Activated T-helper 1 cell treated with anti-CD3 and anti-CD28 coated beads, Interleukin-12 subunit alpha, Interleukin-12 subunit beta, Interleukin-2, Interleukin-4 antibody, amounts not matched to agents 30 ng/mL and 10 ng/mL and 1 ng/mL, durations not matched to agents 14 hours and 24 hours and 36 hours (primary cell): ENCODE measurements around the gene PMPCA. TPM values are rescaled to one million over a fixed set of nuclear protein-coding genes. Genes with fewer than 3 reads are reported as not detected.

Experiments
- DNase-seq: peaks from one replicate; pipeline ENCODE4 v3.0.0; 2021; ENCODE audit warnings: low spot score
- H3K27ac Mint-ChIP-seq: one replicate; pipeline ENCODE4 v1.8.0; 2021; ENCODE audit warnings: mild to moderate bottlenecking, mixed read lengths
- H3K27me3 Mint-ChIP-seq: one replicate; pipeline ENCODE4 v1.8.0; 2022; ENCODE audit warnings: mild to moderate bottlenecking, moderate library complexity, mixed read lengths; ENCODE audit not compliant: insufficient read depth
- H3K36me3 Mint-ChIP-seq: one replicate; pipeline ENCODE4 v1.8.0; 2021; ENCODE audit warnings: low read depth, mixed read lengths
- H3K4me1 Mint-ChIP-seq: one replicate; pipeline ENCODE4 v1.8.0; 2021; ENCODE audit warnings: low read depth, mixed read lengths
- H3K4me3 Mint-ChIP-seq: one replicate; pipeline ENCODE4 v1.8.0; 2021; ENCODE audit warnings: mild to moderate bottlenecking, moderate library complexity, mixed read lengths
- H3K9me3 Mint-ChIP-seq: one replicate; pipeline ENCODE4 v1.8.0; 2021; ENCODE audit warnings: mixed read lengths
- intact Hi-C: fragments of 100-400 bp; cut with micrococcal nuclease; formaldehyde crosslinking; loops from one replicate; pipeline ENCODE4 v1.15.1; 2024
- total RNA-seq: library from RNA; stranded (reverse); gene quantifications from 2 replicates; pipeline ENCODE4 v1.2.3, GENCODE V29; 2022

The PMPCA gene
- total RNA-seq, 1 donor from 2014 or later: 104 TPM

- no peak overlapping the region for H3K4me3 Mint-ChIP-seq
- intact Hi-C loops: no loop called here
- no peak overlapping the region for H3K27ac Mint-ChIP-seq
- H3K27me3 Mint-ChIP-seq: no peaks in the 10 kb centered on the region
- H3K4me1 Mint-ChIP-seq: no peaks in the 10 kb centered on the region
- no peak for DNase-seq
- peaks cover 33% of the 10 kb centered on the region for H3K36me3 Mint-ChIP-seq
- H3K9me3 Mint-ChIP-seq: no peaks in the 10 kb centered on the region
Observed at GRCh38 chr9:136392538-136393449, 17.7 kb upstream of the PMPCA start.

GRCh38 chr9:136393531-136393930 lies 16.9 kb upstream of the PMPCA start:
- Mint-ChIP-seq H3K27me3 (no peaks in the 10 kb centered on the region), H3K4me1 (peaks cover 4% of the 10 kb centered on the region), H3K27ac (no peak overlapping the region), H3K9me3 (no peaks in the 10 kb centered on the region), H3K36me3 (peaks cover 33% of the 10 kb centered on the region), H3K4me3 (no peak overlapping the region)
- no peak for DNase-seq
- intact Hi-C loops: no loop called here

- no peaks in the 10 kb centered on the region for H3K9me3 Mint-ChIP-seq
- DNase-seq: no peak
- intact Hi-C loops: no loop called here
- peaks cover 35% of the 10 kb centered on the region for H3K36me3 Mint-ChIP-seq
- no peaks in the 10 kb centered on the region for H3K27me3 Mint-ChIP-seq
- H3K4me1 Mint-ChIP-seq: peaks cover 13% of the 10 kb centered on the region
- no peak overlapping the region for H3K27ac Mint-ChIP-seq
- H3K4me3 Mint-ChIP-seq: no peak overlapping the region
Observed at GRCh38 chr9:136394312-136395019, 16.0 kb upstream of the PMPCA start.

DNA sequence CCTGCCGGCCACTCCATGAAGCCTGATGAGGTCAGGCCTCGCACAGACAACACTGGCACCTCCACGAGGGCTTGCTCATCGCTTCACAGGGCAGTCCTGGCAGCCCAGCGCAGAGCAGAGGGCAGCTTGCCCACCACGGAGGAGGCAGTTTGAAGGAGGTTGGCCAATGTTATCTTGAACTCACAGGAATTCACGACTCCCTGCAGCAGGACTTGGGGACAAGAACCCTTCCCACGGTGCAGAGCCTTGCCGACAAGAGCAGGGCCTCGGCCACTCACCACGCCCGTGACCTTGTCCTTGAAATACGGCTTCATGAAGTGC lies 15.5 kb upstream of the PMPCA start:
- H3K27ac Mint-ChIP-seq: no peak overlapping the region
- intact Hi-C loops: no loop called here
- H3K9me3 Mint-ChIP-seq: no peaks in the 10 kb centered on the region
- no peak overlapping the region for H3K4me3 Mint-ChIP-seq
- peaks cover 13% of the 10 kb centered on the region for H3K4me1 Mint-ChIP-seq
- H3K27me3 Mint-ChIP-seq: no peaks in the 10 kb centered on the region
- no peak for DNase-seq
- H3K36me3 Mint-ChIP-seq: peaks cover 32% of the 10 kb centered on the region

DNA sequence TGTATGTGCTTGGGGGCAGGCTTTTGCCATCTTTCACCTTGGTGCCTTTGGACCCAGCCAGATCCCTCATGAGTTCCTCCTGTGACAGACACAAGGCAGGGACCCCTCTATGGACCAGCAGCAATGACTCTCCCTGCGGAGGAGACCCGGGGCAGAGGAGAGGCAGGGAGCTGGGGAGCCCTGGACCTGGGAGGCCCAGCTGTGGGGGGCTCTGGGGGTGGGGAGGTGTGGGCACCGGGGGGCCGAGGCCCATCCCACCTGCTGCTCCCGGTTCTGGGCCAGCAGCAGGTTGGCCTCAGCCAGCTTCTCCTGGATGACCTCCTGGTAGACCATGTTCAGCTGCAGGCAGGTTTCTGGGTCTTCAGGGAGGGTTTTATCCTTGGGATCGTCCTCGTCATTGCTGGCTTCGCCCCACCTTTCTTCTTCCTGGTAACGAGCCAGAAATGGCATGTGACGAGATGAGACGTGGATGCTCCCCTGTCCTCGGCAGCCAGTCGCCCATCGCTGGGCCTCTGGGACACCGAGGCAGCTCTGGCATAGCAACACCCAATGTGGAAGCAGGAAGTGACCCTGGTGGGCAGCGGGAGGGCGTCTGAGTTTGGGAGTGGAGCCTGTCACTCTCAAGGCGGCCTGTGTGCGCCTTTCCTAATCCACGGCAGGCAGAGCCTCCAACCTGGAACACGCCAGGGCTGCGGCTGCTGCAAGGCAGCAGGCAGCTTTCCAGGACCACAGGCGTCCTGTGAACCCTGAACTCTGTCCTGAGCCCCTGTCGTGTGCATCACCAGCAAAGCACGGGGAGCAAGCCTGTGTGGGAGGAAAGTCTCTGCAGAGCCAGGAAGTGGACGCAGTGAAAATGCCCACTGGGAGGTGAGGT lies 14.9 kb upstream of the PMPCA start:
- peaks cover 13% of the 10 kb centered on the region for H3K4me1 Mint-ChIP-seq
- intact Hi-C loops: no loop called here
- H3K9me3 Mint-ChIP-seq: no peaks in the 10 kb centered on the region
- no peak overlapping the region for H3K27ac Mint-ChIP-seq
- DNase-seq: no peak
- H3K27me3 Mint-ChIP-seq: no peaks in the 10 kb centered on the region
- no peak overlapping the region for H3K4me3 Mint-ChIP-seq
- peaks cover 31% of the 10 kb centered on the region for H3K36me3 Mint-ChIP-seq

GRCh38 chr9:136396219-136396515 lies 14.3 kb upstream of the PMPCA start:
- H3K4me1 Mint-ChIP-seq: peaks cover 13% of the 10 kb centered on the region
- no peak for DNase-seq
- H3K36me3 Mint-ChIP-seq: peaks cover 30% of the 10 kb centered on the region
- intact Hi-C loops: no loop called here
- H3K9me3 Mint-ChIP-seq: no peaks in the 10 kb centered on the region
- H3K27me3 Mint-ChIP-seq: no peaks in the 10 kb centered on the region
- no peak overlapping the region for H3K4me3 Mint-ChIP-seq
- H3K27ac Mint-ChIP-seq: no peak overlapping the region

GRCh38 chr9:136397643-136398042 lies 12.8 kb upstream of the PMPCA start:
- intact Hi-C loops: no loop called here
- DNase-seq: no peak
- no peak overlapping the region for H3K27ac Mint-ChIP-seq
- H3K9me3 Mint-ChIP-seq: no peaks in the 10 kb centered on the region
- H3K27me3 Mint-ChIP-seq: no peaks in the 10 kb centered on the region
- H3K36me3 Mint-ChIP-seq: peaks cover 31% of the 10 kb centered on the region
- H3K4me1 Mint-ChIP-seq: peaks cover 18% of the 10 kb centered on the region
- H3K4me3 Mint-ChIP-seq: no peak overlapping the region

- Mint-ChIP-seq H3K4me3 (peak overlapping the region; percentile 91), H3K9me3 (no peaks in the 10 kb centered on the region), H3K36me3 (peaks cover 33% of the 10 kb centered on the region), H3K27ac (no peak overlapping the region), H3K4me1 (peaks cover 20% of the 10 kb centered on the region), H3K27me3 (no peaks in the 10 kb centered on the region)
- intact Hi-C loops: no loop called here
- DNase-seq: no peak
Observed at GRCh38 chr9:136398286-136398685, 12.2 kb upstream of the PMPCA start.

- Mint-ChIP-seq H3K9me3 (no peaks in the 10 kb centered on the region), H3K4me1 (peaks cover 31% of the 10 kb centered on the region), H3K27ac (peak overlapping the region; percentile 76), H3K4me3 (peak overlapping the region; percentile 91), H3K27me3 (no peaks in the 10 kb centered on the region), H3K36me3 (peaks cover 42% of the 10 kb centered on the region)
- intact Hi-C loops: loop anchor here (1.0 to 5.0 kb wide), 9 partner anchors 11 to 492 kb away; partner anchors contain the start of genes CAMSAP1, DNLZ, ENTR1 and PMPCA
- peak; percentile 26 for DNase-seq
Observed at GRCh38 chr9:136399176-136400037, 11.1 kb upstream of the PMPCA start.

- Mint-ChIP-seq H3K27me3 (no peaks in the 10 kb centered on the region), H3K36me3 (peaks cover 48% of the 10 kb centered on the region), H3K4me3 (peak within 1 kb of the TSS; percentile 91), H3K27ac (peak within 1 kb of the TSS; percentile 76), H3K9me3 (no peaks in the 10 kb centered on the region), H3K4me1 (peaks cover 40% of the 10 kb centered on the region)
- intact Hi-C loops: loop anchor here (1.0 to 5.0 kb wide), 8 partner anchors 10 to 493 kb away; partner anchors contain the start of genes CAMSAP1, DNLZ, ENTR1 and PMPCA
- DNase-seq: peak; percentile 86
Observed at GRCh38 chr9:136400038-136400834, 10.2 kb upstream of the PMPCA start, which contains the start of gene SNAPC4. Gene SNAPC4 (minus strand): TSS chr9:136400170. CDS start chr9:136398428, 1,742 bp downstream.

- H3K4me1 Mint-ChIP-seq: peaks cover 41% of the 10 kb centered on the region
- no peak for DNase-seq
- H3K27me3 Mint-ChIP-seq: no peaks in the 10 kb centered on the region
- no peak overlapping the region for H3K27ac Mint-ChIP-seq
- peaks cover 53% of the 10 kb centered on the region for H3K36me3 Mint-ChIP-seq
- peak overlapping the region; percentile 53 for H3K4me3 Mint-ChIP-seq
- H3K9me3 Mint-ChIP-seq: no peaks in the 10 kb centered on the region
- intact Hi-C loops: loop anchor here (2.0 to 5.0 kb wide), 4 partner anchors 81 to 494 kb away; partner anchors contain the start of genes CAMSAP1, QSOX2 and SEC16A
Observed at GRCh38 chr9:136401173-136401922, 9.1 kb upstream of the PMPCA start.
